ENCODE results near the gene ATG13. TPM values are rescaled to one million over a fixed set of nuclear protein-coding genes. Genes with fewer than 3 reads are reported as not detected.

The ATG13 gene
- total RNA-seq, 1 donor from 2014 or later: 87.7 TPM

GRCh38 chr11:46719543-46720218, 102.3 kb downstream of the ATG13 start:
- TF ChIP-seq CTCF (IDR thresholded peaks at IDR 0.05; ENCODE audit: partially characterized antibody, unreplicated experiment): no peak
- peaks cover 10% of the 10 kb centered on the region for H3K27me3 Mint-ChIP-seq (ENCODE audit: unreplicated experiment)
- no peaks in the 10 kb centered on the region for H3K9me3 Mint-ChIP-seq (ENCODE audit: unreplicated experiment)
- peaks cover 8% of the 10 kb centered on the region for H3K4me1 Mint-ChIP-seq (ENCODE audit: low read depth, unreplicated experiment)
- DNase-seq: no peak
- H3K27ac Mint-ChIP-seq (ENCODE audit: unreplicated experiment): no peak overlapping the region
- no peak overlapping the region for H3K4me3 Mint-ChIP-seq (ENCODE audit: unreplicated experiment)
- no peaks in the 10 kb centered on the region for H3K36me3 Mint-ChIP-seq (ENCODE audit: unreplicated experiment)

- H3K4me3 Mint-ChIP-seq (ENCODE audit: unreplicated experiment): no peak overlapping the region
- H3K27ac Mint-ChIP-seq (ENCODE audit: unreplicated experiment): no peak overlapping the region
- no peak for TF ChIP-seq CTCF (IDR thresholded peaks at IDR 0.05; ENCODE audit: partially characterized antibody, unreplicated experiment)
- no peak for DNase-seq
- peaks cover 10% of the 10 kb centered on the region for H3K27me3 Mint-ChIP-seq (ENCODE audit: unreplicated experiment)
- peaks cover 8% of the 10 kb centered on the region for H3K4me1 Mint-ChIP-seq (ENCODE audit: low read depth, unreplicated experiment)
- H3K9me3 Mint-ChIP-seq (ENCODE audit: unreplicated experiment): no peaks in the 10 kb centered on the region
- no peaks in the 10 kb centered on the region for H3K36me3 Mint-ChIP-seq (ENCODE audit: unreplicated experiment)
These were observed 103.9 kb downstream of the ATG13 start for GRCh38 chr11:46721286-46721685.

GRCh38 chr11:46722566-46723358, 105.4 kb downstream of the ATG13 start:
- Mint-ChIP-seq H3K27me3 (ENCODE audit: unreplicated experiment) (peaks cover 13% of the 10 kb centered on the region), H3K9me3 (ENCODE audit: unreplicated experiment) (no peaks in the 10 kb centered on the region), H3K36me3 (ENCODE audit: unreplicated experiment) (no peaks in the 10 kb centered on the region), H3K4me1 (ENCODE audit: low read depth, unreplicated experiment) (peaks cover 8% of the 10 kb centered on the region), H3K4me3 (ENCODE audit: unreplicated experiment) (no peak overlapping the region), H3K27ac (ENCODE audit: unreplicated experiment) (no peak overlapping the region)
- no peak for DNase-seq
- TF ChIP-seq CTCF (IDR thresholded peaks at IDR 0.05; ENCODE audit: partially characterized antibody, unreplicated experiment): no peak

- no peaks in the 10 kb centered on the region for H3K9me3 Mint-ChIP-seq (ENCODE audit: unreplicated experiment)
- no peak overlapping the region for H3K27ac Mint-ChIP-seq (ENCODE audit: unreplicated experiment)
- peaks cover 8% of the 10 kb centered on the region for H3K4me1 Mint-ChIP-seq (ENCODE audit: low read depth, unreplicated experiment)
- H3K27me3 Mint-ChIP-seq (ENCODE audit: unreplicated experiment): peaks cover 13% of the 10 kb centered on the region
- no peak for DNase-seq
- TF ChIP-seq CTCF (IDR thresholded peaks at IDR 0.05; ENCODE audit: partially characterized antibody, unreplicated experiment): no peak
- no peaks in the 10 kb centered on the region for H3K36me3 Mint-ChIP-seq (ENCODE audit: unreplicated experiment)
- no peak overlapping the region for H3K4me3 Mint-ChIP-seq (ENCODE audit: unreplicated experiment)
These were observed 106.0 kb downstream of the ATG13 start for GRCh38 chr11:46723359-46723680.

GRCh38 chr11:46724088-46724487, 106.7 kb downstream of the ATG13 start:
- Mint-ChIP-seq H3K9me3 (ENCODE audit: unreplicated experiment) (no peaks in the 10 kb centered on the region), H3K27me3 (ENCODE audit: unreplicated experiment) (peaks cover 13% of the 10 kb centered on the region), H3K4me1 (ENCODE audit: low read depth, unreplicated experiment) (peaks cover 8% of the 10 kb centered on the region), H3K4me3 (ENCODE audit: unreplicated experiment) (no peak overlapping the region), H3K27ac (ENCODE audit: unreplicated experiment) (peak overlapping the region; percentile 72), H3K36me3 (ENCODE audit: unreplicated experiment) (no peaks in the 10 kb centered on the region)
- peak; percentile 34 for DNase-seq
- TF ChIP-seq CTCF (IDR thresholded peaks at IDR 0.05; ENCODE audit: partially characterized antibody, unreplicated experiment): no peak

All from glutamatergic neuron (in vitro differentiated cells).